Loucy (cell line): ENCODE data around the gene TMEM259.

Source experiments
- H2AFZ ChIP-seq: fragments of 200-600 bp; sonication (generic); 2 replicates; pipeline ENCODE4 v1.6.0; 2016; ENCODE audit warnings: antibody characterized with exemption, mild to moderate bottlenecking, low read length, moderate library complexity
- H3F3A ChIP-seq: fragments of 200-600 bp; 2 replicates; pipeline ENCODE4 v1.6.0; 2016; ENCODE audit warnings: antibody characterized with exemption, low read depth, mild to moderate bottlenecking
- H3K27me3 ChIP-seq: fragments of 200-600 bp; sonication (generic); 2 replicates; pipeline ENCODE4 v1.6.1; 2014; ENCODE audit warnings: low read length, mild to moderate bottlenecking; ENCODE audit not compliant: insufficient read depth, poor library complexity, severe bottlenecking
- H3K36me3 ChIP-seq: fragments of 200-600 bp; sonication (generic); 2 replicates; pipeline ENCODE4 v1.6.1; 2016; ENCODE audit warnings: low read length; ENCODE audit not compliant: insufficient read depth
- H3K4me1 ChIP-seq: fragments of 200-600 bp; sonication (generic); 2 replicates; pipeline ENCODE4 v1.5.1; 2014; ENCODE audit warnings: low read length, mild to moderate bottlenecking; ENCODE audit not compliant: insufficient read depth, poor library complexity, severe bottlenecking
- H3K4me2 ChIP-seq: fragments of 200-600 bp; sonication (generic); 2 replicates; pipeline ENCODE4 v1.6.0; 2014; ENCODE audit warnings: antibody characterized with exemption, low read length, low read depth, mild to moderate bottlenecking; ENCODE audit not compliant: poor library complexity, severe bottlenecking
- H3K4me3 ChIP-seq: fragments of 200-600 bp; sonication (generic); 2 replicates; pipeline ENCODE4 v1.5.1; 2014; ENCODE audit warnings: low read length, mild to moderate bottlenecking, mixed read lengths; ENCODE audit not compliant: poor library complexity, severe bottlenecking
- H3K79me2 ChIP-seq: fragments of 200-600 bp; sonication (generic); 2 replicates; pipeline ENCODE4 v1.6.1; 2014; ENCODE audit warnings: low read length; ENCODE audit not compliant: insufficient read depth
- H3K9ac ChIP-seq: fragments of 200-600 bp; sonication (generic); 2 replicates; pipeline ENCODE4 v1.6.0; 2014; ENCODE audit warnings: mild to moderate bottlenecking, low read depth, low read length, moderate library complexity; ENCODE audit not compliant: poor library complexity, severe bottlenecking
- H3K9me2 ChIP-seq: fragments of 200-600 bp; sonication (generic); replicated peaks from 2 replicates; pipeline ENCODE4 v1.6.1; 2016; ENCODE audit warnings: low read depth, low read length, mixed read lengths
- H3K9me3 ChIP-seq: fragments of 200-600 bp; sonication (generic); 2 replicates; pipeline ENCODE4 v1.6.1; 2014; ENCODE audit warnings: mild to moderate bottlenecking, antibody characterized with exemption, low read length, low read depth; ENCODE audit not compliant: insufficient read depth
- H4K20me1 ChIP-seq: fragments of 200-600 bp; sonication (generic); 2 replicates; pipeline ENCODE4 v1.6.0; 2014; ENCODE audit warnings: antibody characterized with exemption, low read length, mild to moderate bottlenecking; ENCODE audit not compliant: insufficient read depth, poor library complexity, severe bottlenecking
- CTCF ChIP-seq: fragments of 200-600 bp; sonication (generic); conservative IDR thresholded peaks from 2 replicates; pipeline ENCODE4 v1.5.1; 2014; ENCODE audit warnings: mild to moderate bottlenecking, antibody characterized with exemption, low read length
- EZH2phosphoT487 ChIP-seq: fragments of 200-600 bp; IDR thresholded peaks from 2 replicates; pipeline ENCODE4 v1.6.1; 2018; ENCODE audit warnings: antibody characterized with exemption, mild to moderate bottlenecking, moderate library complexity, borderline replicate concordance

The TMEM259 gene

GRCh38 chr19:1057176-1057855 is 36.4 kb upstream of the TMEM259 start:
- Histone ChIP-seq H3K27me3 (no peaks in the 10 kb centered on the region), H3K4me1 (no peaks in the 10 kb centered on the region), H3K4me2 (no peak overlapping the region), H3K79me2 (no peaks in the 10 kb centered on the region), H3K4me3 (no peak overlapping the region), H2AFZ (no peak overlapping the region), H3K9ac (no peak overlapping the region), H3K9me3 (peaks cover 25% of the 10 kb centered on the region; the same call in 1 of the 2 replicates), H3K36me3 (no peaks in the 10 kb centered on the region), H4K20me1 (no peaks in the 10 kb centered on the region), H3F3A (no peaks in the 10 kb centered on the region), H3K9me2 (no peaks in the 10 kb centered on the region)
- TF ChIP-seq CTCF (peak; percentile 29; the same call in 1 of the 2 replicates), EZH2phosphoT487 (no peak)

GRCh38 chr19:1055886-1056620 is 35.1 kb upstream of the TMEM259 start:
- Histone ChIP-seq H3K4me3 (no peak overlapping the region), H3K27me3 (no peaks in the 10 kb centered on the region), H3K36me3 (no peaks in the 10 kb centered on the region), H3K4me1 (no peaks in the 10 kb centered on the region), H2AFZ (no peak overlapping the region), H4K20me1 (no peaks in the 10 kb centered on the region), H3K9me3 (peaks cover 25% of the 10 kb centered on the region; the same call in 1 of the 2 replicates), H3F3A (no peaks in the 10 kb centered on the region), H3K9ac (no peak overlapping the region), H3K9me2 (no peaks in the 10 kb centered on the region), H3K79me2 (no peaks in the 10 kb centered on the region), H3K4me2 (no peak overlapping the region)
- TF ChIP-seq CTCF = no peak
- TF ChIP-seq EZH2phosphoT487 = no peak

GRCh38 chr19:1055028-1055425 is 34.1 kb upstream of the TMEM259 start:
- Histone ChIP-seq H3K4me2 (no peak overlapping the region), H3K36me3 (no peaks in the 10 kb centered on the region), H2AFZ (no peak overlapping the region), H3K9me3 (peaks cover 25% of the 10 kb centered on the region; the same call in 1 of the 2 replicates), H3K9ac (no peak overlapping the region), H3K4me3 (no peak overlapping the region), H3F3A (no peaks in the 10 kb centered on the region), H3K4me1 (no peaks in the 10 kb centered on the region), H3K79me2 (no peaks in the 10 kb centered on the region), H4K20me1 (no peaks in the 10 kb centered on the region), H3K27me3 (no peaks in the 10 kb centered on the region), H3K9me2 (no peaks in the 10 kb centered on the region)
- no peak for TF ChIP-seq EZH2phosphoT487
- no peak for TF ChIP-seq CTCF
